HEK293 (cell line): Measurements from ENCODE around the gene DBI.

Source experiments
- CTCF ChIA-PET: fragments of 350-600 bp; formaldehyde crosslinking; extraction: SDS; loops from one replicate; lab custom pipeline; 2021; ENCODE audit warnings: antibody characterized with exemption; lab: Yijun Ruan, JAX
- POLR2A ChIA-PET: fragments of 300-600 bp; formaldehyde crosslinking; extraction: SDS; loops from one replicate; lab custom pipeline; 2020; ENCODE audit warnings: antibody characterized with exemption, inconsistent platforms; lab: Yijun Ruan, JAX
- H3K27ac ChIP-seq: fragments of 200-500 bp; sonication (Bioruptor generic); 2 replicates; pipeline ENCODE4 v1.5.1; 2014; ENCODE audit warnings: low read depth, low read length, control low read depth, inconsistent platforms; ENCODE audit errors: extremely low read depth
- H3K36me3 ChIP-seq, 2 experiments: fragments of 200-500 bp in 1 of 2; sonication (Bioruptor generic) in 1 of 2; 1 replicate in 1 of 2; 2 replicates in 1 of 2; pipeline ENCODE4 v1.5.1; 2014 to 2017; ENCODE audit warnings: inconsistent platforms in 2 of 2, low read length in 2 of 2; ENCODE audit not compliant: control insufficient read depth in 2 of 2, insufficient read depth in 1 of 2
- H3K4me1 ChIP-seq: fragments of 200-500 bp; sonication (Bioruptor generic); 2 replicates; pipeline ENCODE4 v1.5.1; 2014; ENCODE audit warnings: mild to moderate bottlenecking, low read length, inconsistent platforms; ENCODE audit not compliant: control insufficient read depth, insufficient read depth
- H3K4me3 ChIP-seq: 2 replicates; pipeline ENCODE4 v1.5.1; 2011; ENCODE audit warnings: low read depth, mild to moderate bottlenecking, control low read depth, low read length, moderate library complexity
- H3K9me3 ChIP-seq: fragments of 200-500 bp; sonication (Bioruptor generic); 2 replicates; pipeline ENCODE4 v1.5.1; 2014; ENCODE audit warnings: low read depth, low read length, inconsistent platforms; ENCODE audit not compliant: control insufficient read depth, insufficient read depth
- SP3 ChIP-seq: fragments of 450-650 bp; formaldehyde crosslinking; IDR thresholded peaks from 2 replicates; pipeline ENCODE4 v1.5.1; 2016; ENCODE audit warnings: missing biosample characterization, missing genetic modification characterization
- ZBTB8A ChIP-seq: fragments of 450-650 bp; formaldehyde crosslinking; IDR thresholded peaks from 2 replicates; pipeline ENCODE4 v1.5.1; 2016; ENCODE audit warnings: missing biosample characterization, missing genetic modification characterization
- ZEB2 ChIP-seq: fragments of 450-650 bp; formaldehyde crosslinking; IDR thresholded peaks from 2 replicates; pipeline ENCODE4 v1.5.1; 2016; ENCODE audit warnings: missing biosample characterization, missing genetic modification characterization
- ZNF157 ChIP-seq: fragments of 450-650 bp; formaldehyde crosslinking; IDR thresholded peaks from 2 replicates; pipeline ENCODE4 v1.5.1; 2016; ENCODE audit warnings: missing biosample characterization, missing genetic modification characterization
- ZNF214 ChIP-seq: fragments of 450-650 bp; formaldehyde crosslinking; IDR thresholded peaks from 2 replicates; pipeline ENCODE4 v1.5.1; 2017; ENCODE audit warnings: missing biosample characterization, mild to moderate bottlenecking, missing genetic modification characterization, borderline replicate concordance
- ZNF24 ChIP-seq: fragments of 450-650 bp; formaldehyde crosslinking; IDR thresholded peaks from 2 replicates; pipeline ENCODE4 v1.5.1; 2016; ENCODE audit warnings: missing biosample characterization, missing genetic modification characterization
- ZNF335 ChIP-seq: fragments of 450-650 bp; formaldehyde crosslinking; conservative IDR thresholded peaks from 2 replicates; pipeline ENCODE4 v1.5.1; 2016; ENCODE audit warnings: missing biosample characterization, missing genetic modification characterization
- ZNF394 ChIP-seq: fragments of 450-650 bp; formaldehyde crosslinking; IDR thresholded peaks from 2 replicates; pipeline ENCODE4 v1.5.1; 2016; ENCODE audit warnings: missing biosample characterization, missing genetic modification characterization, mild to moderate bottlenecking, moderate library complexity, borderline replicate concordance
- ZNF404 ChIP-seq: fragments of 450-650 bp; formaldehyde crosslinking; IDR thresholded peaks from 2 replicates; pipeline ENCODE4 v1.5.1; 2017; ENCODE audit warnings: missing biosample characterization, missing genetic modification characterization
- ZNF548 ChIP-seq: fragments of 450-650 bp; formaldehyde crosslinking; IDR thresholded peaks from 2 replicates; pipeline ENCODE4 v1.5.1; 2016; ENCODE audit warnings: missing biosample characterization, missing genetic modification characterization
- ZNF623 ChIP-seq: fragments of 450-650 bp; formaldehyde crosslinking; IDR thresholded peaks from 2 replicates; pipeline ENCODE4 v1.5.1; 2016; ENCODE audit warnings: missing biosample characterization, missing genetic modification characterization
- ZNF629 ChIP-seq: fragments of 450-650 bp; formaldehyde crosslinking; IDR thresholded peaks from 2 replicates; pipeline ENCODE4 v1.5.1; 2017; ENCODE audit warnings: missing biosample characterization, missing genetic modification characterization
- ZSCAN16 ChIP-seq: fragments of 450-650 bp; formaldehyde crosslinking; IDR thresholded peaks from 2 replicates; pipeline ENCODE4 v1.5.1; 2016; ENCODE audit warnings: missing biosample characterization, missing genetic modification characterization
- ZSCAN30 ChIP-seq: fragments of 450-650 bp; IDR thresholded peaks from 2 replicates; pipeline ENCODE4 v1.5.1; 2018; ENCODE audit warnings: missing biosample characterization, mild to moderate bottlenecking, missing genetic modification characterization, moderate library complexity
- TF ChIP-seq, protein P1 (sequence below): fragments of 450-650 bp; formaldehyde crosslinking; IDR thresholded peaks from 2 replicates; pipeline ENCODE4 v1.5.1; 2016; ENCODE audit warnings: missing biosample characterization, missing genetic modification characterization, borderline replicate concordance
- TF ChIP-seq, protein P2 (sequence below): fragments of 450-650 bp; formaldehyde crosslinking; IDR thresholded peaks from 2 replicates; pipeline ENCODE4 v1.5.1; 2017; ENCODE audit warnings: missing biosample characterization, missing genetic modification characterization
- TF ChIP-seq, protein P3 (sequence below): fragments of 450-650 bp; formaldehyde crosslinking; IDR thresholded peaks from 2 replicates; pipeline ENCODE4 v1.5.1; 2016; ENCODE audit warnings: missing biosample characterization, missing genetic modification characterization
- TF ChIP-seq, protein P4 (sequence below): fragments of 450-650 bp; formaldehyde crosslinking; IDR thresholded peaks from 2 replicates; pipeline ENCODE4 v1.5.1; 2017; ENCODE audit warnings: missing biosample characterization, missing genetic modification characterization

Gene DBI

DNA sequence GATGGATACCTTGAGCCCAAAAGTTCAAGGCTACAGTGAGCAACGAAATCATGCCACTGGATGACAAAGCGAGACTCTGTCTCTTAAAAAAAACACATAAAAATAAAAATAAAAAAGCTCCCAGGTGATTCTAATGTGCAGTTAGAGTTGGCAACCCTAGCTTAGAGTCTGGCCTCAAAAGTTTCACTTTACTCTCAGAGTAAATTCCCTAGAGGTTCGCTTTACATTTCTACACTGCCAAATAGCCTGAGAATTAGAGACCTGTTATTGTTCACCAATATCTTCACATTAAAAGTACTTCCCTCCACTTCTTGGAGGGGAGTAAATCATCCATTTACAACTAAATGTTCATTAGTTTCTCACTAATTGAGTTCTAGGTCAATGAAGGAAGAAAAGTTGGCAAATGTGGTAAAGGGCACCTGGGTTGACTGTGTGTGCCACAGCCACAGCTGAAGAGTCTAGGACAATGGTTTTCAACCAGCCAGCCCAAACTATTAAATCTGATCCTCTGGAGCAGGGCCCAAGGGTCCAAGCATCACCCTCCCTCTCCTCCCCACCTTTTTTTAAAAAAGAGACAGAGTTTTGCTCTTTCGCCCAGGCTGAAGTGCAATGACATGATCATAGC is 49.6 kb downstream of the DBI start:
- H3K4me3 ChIP-seq: no peak overlapping the region
- no peaks in the 10 kb centered on the region for H3K36me3 ChIP-seq
- H3K27ac ChIP-seq: no peak overlapping the region
- ChIA-PET CTCF (interaction anchor here (0.8 to 1.7 kb wide), 6 partner anchors 10 to 225 kb away, joined by 3 to 13 read pairs (median 3); no protein-coding TSS in a partner anchor), POLR2A (no interaction called here)
- TF ChIP-seq, protein P1, sequence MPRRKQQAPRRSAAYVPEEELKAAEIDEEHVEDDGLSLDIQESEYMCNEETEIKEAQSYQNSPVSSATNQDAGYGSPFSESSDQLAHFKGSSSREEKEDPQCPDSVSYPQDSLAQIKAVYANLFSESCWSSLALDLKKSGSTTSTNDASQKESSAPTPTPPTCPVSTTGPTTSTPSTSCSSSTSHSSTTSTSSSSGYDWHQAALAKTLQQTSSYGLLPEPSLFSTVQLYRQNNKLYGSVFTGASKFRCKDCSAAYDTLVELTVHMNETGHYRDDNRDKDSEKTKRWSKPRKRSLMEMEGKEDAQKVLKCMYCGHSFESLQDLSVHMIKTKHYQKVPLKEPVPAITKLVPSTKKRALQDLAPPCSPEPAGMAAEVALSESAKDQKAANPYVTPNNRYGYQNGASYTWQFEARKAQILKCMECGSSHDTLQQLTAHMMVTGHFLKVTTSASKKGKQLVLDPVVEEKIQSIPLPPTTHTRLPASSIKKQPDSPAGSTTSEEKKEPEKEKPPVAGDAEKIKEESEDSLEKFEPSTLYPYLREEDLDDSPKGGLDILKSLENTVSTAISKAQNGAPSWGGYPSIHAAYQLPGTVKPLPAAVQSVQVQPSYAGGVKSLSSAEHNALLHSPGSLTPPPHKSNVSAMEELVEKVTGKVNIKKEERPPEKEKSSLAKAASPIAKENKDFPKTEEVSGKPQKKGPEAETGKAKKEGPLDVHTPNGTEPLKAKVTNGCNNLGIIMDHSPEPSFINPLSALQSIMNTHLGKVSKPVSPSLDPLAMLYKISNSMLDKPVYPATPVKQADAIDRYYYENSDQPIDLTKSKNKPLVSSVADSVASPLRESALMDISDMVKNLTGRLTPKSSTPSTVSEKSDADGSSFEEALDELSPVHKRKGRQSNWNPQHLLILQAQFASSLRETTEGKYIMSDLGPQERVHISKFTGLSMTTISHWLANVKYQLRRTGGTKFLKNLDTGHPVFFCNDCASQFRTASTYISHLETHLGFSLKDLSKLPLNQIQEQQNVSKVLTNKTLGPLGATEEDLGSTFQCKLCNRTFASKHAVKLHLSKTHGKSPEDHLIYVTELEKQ (tag by site-specific recombination): no peak
- H3K4me1 ChIP-seq: no peaks in the 10 kb centered on the region
- H3K9me3 ChIP-seq: no peaks in the 10 kb centered on the region

DNA sequence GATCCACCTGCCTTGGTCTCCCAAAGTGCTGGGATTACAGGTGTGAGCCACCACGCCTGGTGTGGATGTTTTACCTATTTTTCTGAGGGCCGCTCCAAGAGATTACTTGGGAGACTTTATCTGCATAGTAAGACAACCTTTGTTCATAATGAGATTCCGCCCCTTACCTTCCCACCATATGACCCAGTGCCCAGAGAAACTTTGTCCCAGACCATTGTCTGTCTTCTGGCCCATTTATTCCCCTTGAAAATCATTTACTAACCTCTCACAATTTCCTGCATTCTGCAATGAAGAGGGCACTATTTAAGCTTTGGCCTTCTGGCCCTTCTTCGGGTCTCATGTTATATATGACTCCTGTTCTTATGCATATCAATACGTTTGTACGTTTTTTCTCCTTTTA is 51.1 kb downstream of the DBI start:
- Histone ChIP-seq H3K27ac (no peak overlapping the region), H3K36me3 (no peaks in the 10 kb centered on the region), H3K9me3 (no peaks in the 10 kb centered on the region), H3K4me1 (no peaks in the 10 kb centered on the region), H3K4me3 (no peak overlapping the region)
- POLR2A ChIA-PET: no interaction called here
- TF ChIP-seq ZNF394 (tag by site-specific recombination): no peak
- TF ChIP-seq ZSCAN30 (tag by site-specific recombination): no peak
- TF ChIP-seq, protein P2, sequence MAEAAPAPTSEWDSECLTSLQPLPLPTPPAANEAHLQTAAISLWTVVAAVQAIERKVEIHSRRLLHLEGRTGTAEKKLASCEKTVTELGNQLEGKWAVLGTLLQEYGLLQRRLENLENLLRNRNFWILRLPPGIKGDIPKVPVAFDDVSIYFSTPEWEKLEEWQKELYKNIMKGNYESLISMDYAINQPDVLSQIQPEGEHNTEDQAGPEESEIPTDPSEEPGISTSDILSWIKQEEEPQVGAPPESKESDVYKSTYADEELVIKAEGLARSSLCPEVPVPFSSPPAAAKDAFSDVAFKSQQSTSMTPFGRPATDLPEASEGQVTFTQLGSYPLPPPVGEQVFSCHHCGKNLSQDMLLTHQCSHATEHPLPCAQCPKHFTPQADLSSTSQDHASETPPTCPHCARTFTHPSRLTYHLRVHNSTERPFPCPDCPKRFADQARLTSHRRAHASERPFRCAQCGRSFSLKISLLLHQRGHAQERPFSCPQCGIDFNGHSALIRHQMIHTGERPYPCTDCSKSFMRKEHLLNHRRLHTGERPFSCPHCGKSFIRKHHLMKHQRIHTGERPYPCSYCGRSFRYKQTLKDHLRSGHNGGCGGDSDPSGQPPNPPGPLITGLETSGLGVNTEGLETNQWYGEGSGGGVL (tag by site-specific recombination): no peak
- TF ChIP-seq ZBTB8A: no peak
- TF ChIP-seq ZNF157 (tag by site-specific recombination): no peak
- no peak for TF ChIP-seq ZEB2 (tag by site-specific recombination)
- TF ChIP-seq, protein P3, sequence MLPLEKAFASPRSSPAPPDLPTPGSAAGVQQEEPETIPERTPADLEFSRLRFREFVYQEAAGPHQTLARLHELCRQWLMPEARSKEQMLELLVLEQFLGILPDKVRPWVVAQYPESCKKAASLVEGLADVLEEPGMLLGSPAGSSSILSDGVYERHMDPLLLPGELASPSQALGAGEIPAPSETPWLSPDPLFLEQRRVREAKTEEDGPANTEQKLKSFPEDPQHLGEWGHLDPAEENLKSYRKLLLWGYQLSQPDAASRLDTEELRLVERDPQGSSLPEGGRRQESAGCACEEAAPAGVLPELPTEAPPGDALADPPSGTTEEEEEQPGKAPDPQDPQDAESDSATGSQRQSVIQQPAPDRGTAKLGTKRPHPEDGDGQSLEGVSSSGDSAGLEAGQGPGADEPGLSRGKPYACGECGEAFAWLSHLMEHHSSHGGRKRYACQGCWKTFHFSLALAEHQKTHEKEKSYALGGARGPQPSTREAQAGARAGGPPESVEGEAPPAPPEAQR: no peak
- no peak for TF ChIP-seq ZNF404 (tag by site-specific recombination)
- TF ChIP-seq SP3 (tag by site-specific recombination): no peak
- CTCF ChIA-PET: no interaction called here

DNA sequence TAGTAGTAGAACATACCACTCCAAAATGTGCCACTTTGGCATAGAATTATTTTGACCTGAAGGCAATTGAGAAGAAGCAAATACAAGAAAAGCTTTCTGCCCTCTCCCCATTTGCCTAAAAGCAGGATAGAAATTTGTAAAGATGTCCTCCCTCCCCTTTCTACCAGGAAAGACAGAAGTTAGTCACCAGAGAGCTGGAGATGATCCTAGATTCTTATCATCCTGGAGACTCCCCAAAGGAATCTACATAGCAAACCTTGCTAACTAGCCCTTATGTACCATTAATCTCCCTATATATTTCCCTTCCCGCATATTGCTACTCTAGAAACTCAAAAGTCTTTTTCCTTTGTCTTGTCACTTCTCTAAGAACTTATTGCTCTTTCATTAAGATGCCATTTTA is 52.3 kb downstream of the DBI start:
- Histone ChIP-seq H3K4me3 (no peak overlapping the region), H3K9me3 (no peaks in the 10 kb centered on the region), H3K27ac (no peak overlapping the region), H3K4me1 (no peaks in the 10 kb centered on the region), H3K36me3 (no peaks in the 10 kb centered on the region)
- ChIA-PET POLR2A (no interaction called here), CTCF (interaction anchor here (1.9 kb wide), 1 partner anchor 58 kb away, joined by 8 read pairs; no protein-coding TSS in a partner anchor)
- TF ChIP-seq ZNF335 (no peak), ZSCAN16 (tag by site-specific recombination) (no peak), ZNF629 (tag by site-specific recombination) (no peak), ZNF623 (no peak), ZNF24 (tag by site-specific recombination) (no peak), ZNF548 (tag by site-specific recombination) (no peak), ZNF214 (tag by site-specific recombination) (no peak)
- TF ChIP-seq, protein P2 (tag by site-specific recombination): no peak
- TF ChIP-seq, protein P4, sequence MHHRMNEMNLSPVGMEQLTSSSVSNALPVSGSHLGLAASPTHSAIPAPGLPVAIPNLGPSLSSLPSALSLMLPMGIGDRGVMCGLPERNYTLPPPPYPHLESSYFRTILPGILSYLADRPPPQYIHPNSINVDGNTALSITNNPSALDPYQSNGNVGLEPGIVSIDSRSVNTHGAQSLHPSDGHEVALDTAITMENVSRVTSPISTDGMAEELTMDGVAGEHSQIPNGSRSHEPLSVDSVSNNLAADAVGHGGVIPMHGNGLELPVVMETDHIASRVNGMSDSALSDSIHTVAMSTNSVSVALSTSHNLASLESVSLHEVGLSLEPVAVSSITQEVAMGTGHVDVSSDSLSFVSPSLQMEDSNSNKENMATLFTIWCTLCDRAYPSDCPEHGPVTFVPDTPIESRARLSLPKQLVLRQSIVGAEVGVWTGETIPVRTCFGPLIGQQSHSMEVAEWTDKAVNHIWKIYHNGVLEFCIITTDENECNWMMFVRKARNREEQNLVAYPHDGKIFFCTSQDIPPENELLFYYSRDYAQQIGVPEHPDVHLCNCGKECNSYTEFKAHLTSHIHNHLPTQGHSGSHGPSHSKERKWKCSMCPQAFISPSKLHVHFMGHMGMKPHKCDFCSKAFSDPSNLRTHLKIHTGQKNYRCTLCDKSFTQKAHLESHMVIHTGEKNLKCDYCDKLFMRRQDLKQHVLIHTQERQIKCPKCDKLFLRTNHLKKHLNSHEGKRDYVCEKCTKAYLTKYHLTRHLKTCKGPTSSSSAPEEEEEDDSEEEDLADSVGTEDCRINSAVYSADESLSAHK (tag by site-specific recombination): no peak
